ENCODE results near the gene FAM184B. TPM values are rescaled to one million over a fixed set of nuclear protein-coding genes. Genes with fewer than 3 reads are reported as not detected.

FAM184B gene
- total RNA-seq, 1 experiment from 2014 or later = 0.07 TPM

GRCh38 chr4:17717301-17717700, 64.1 kb downstream of the FAM184B start:
- H3K4me1 ChIP-seq (ENCODE audit: control insufficient read depth in 1 of 2, insufficient read depth in 2 of 2, low read length in 2 of 2) = no peaks in the 10 kb centered on the region
- intact Hi-C loops (cut with micrococcal nuclease) = no loop called here
- no peaks in the 10 kb centered on the region for H3K36me3 ChIP-seq (ENCODE audit: control insufficient read depth in 1 of 2, insufficient read depth in 2 of 2, low read length in 2 of 2)
- no peaks in the 10 kb centered on the region for H4K20me1 ChIP-seq (ENCODE audit: insufficient read depth)
- CTCF ChIA-PET = no interaction called here
- ATAC-seq (no peak), DNase-seq (ENCODE audit: low read depth, low spot score) (no peak)
- no TSS peak for BruUV-seq (replicated peaks)
- H3K9me3 ChIP-seq (ENCODE audit: control insufficient read depth in 1 of 2, insufficient read depth in 1 of 2, low read depth in 1 of 2, low read length in 2 of 2) = no peaks in the 10 kb centered on the region
- no peak overlapping the region for H3K4me3 ChIP-seq (replicated peaks in 1 of 2; ENCODE audit: low read depth in 1 of 2, low read length in 2 of 2)
- H3K79me2 ChIP-seq (ENCODE audit: insufficient read depth, low read length) = no peaks in the 10 kb centered on the region
- H3K4me2 ChIP-seq (ENCODE audit: low read length) = no peak overlapping the region
- RAD21 ChIA-PET (ENCODE audit: low non-redundant PET in 1 of 2, low total read pairs in 2 of 2, uncharacterized antibody in 2 of 2, unreplicated experiment in 2 of 2) = no interaction called here
- POLR2A ChIA-PET = no interaction called here
- H3K9me2 ChIP-seq (ENCODE audit: insufficient read depth) = no peaks in the 10 kb centered on the region
- H2AFZ ChIP-seq (ENCODE audit: low read depth, low read length, poor library complexity, severe bottlenecking) = no peak overlapping the region
- TF ChIP-seq MAX (IDR thresholded peaks at IDR 0.05) (no peak), ATF3 (IDR thresholded peaks at IDR 0.05) (no peak), ELF1 (IDR thresholded peaks at IDR 0.05; ENCODE audit: borderline replicate concordance, low read depth) (no peak), SP1 (IDR thresholded peaks at IDR 0.05; ENCODE audit: low read depth) (no peak), JUND (IDR thresholded peaks at IDR 0.05) (no peak), SIN3A (IDR thresholded peaks at IDR 0.05; ENCODE audit: low read depth) (no peak), TCF7L2 (IDR thresholded peaks at IDR 0.05; ENCODE audit: borderline replicate concordance, extremely low read depth, insufficient read depth, insufficient read length) (no peak), ZBTB33 (IDR thresholded peaks at IDR 0.05; ENCODE audit: extremely low read depth, insufficient replicate concordance, low read length) (no peak)
- H3K9ac ChIP-seq (ENCODE audit: low read length) = no peak overlapping the region
- H3K27ac ChIP-seq (ENCODE audit: low read depth, low read length) = no peak overlapping the region
- peaks cover 7% of the 10 kb centered on the region; the same call in 1 of the 2 replicates for H3K27me3 ChIP-seq (ENCODE audit: insufficient read depth, low read length)

- Histone ChIP-seq H3K4me1 (ENCODE audit: control insufficient read depth in 1 of 2, insufficient read depth in 2 of 2, low read length in 2 of 2) (no peaks in the 10 kb centered on the region), H3K27me3 (ENCODE audit: insufficient read depth, low read length) (peaks cover 7% of the 10 kb centered on the region; the same call in 1 of the 2 replicates), H3K9me3 (ENCODE audit: control insufficient read depth in 1 of 2, insufficient read depth in 1 of 2, low read depth in 1 of 2, low read length in 2 of 2) (no peaks in the 10 kb centered on the region), H4K20me1 (ENCODE audit: insufficient read depth) (no peaks in the 10 kb centered on the region), H3K36me3 (ENCODE audit: control insufficient read depth in 1 of 2, insufficient read depth in 2 of 2, low read length in 2 of 2) (no peaks in the 10 kb centered on the region), H3K4me3 (replicated peaks in 1 of 2; ENCODE audit: low read depth in 1 of 2, low read length in 2 of 2) (no peak overlapping the region), H3K9me2 (ENCODE audit: insufficient read depth) (no peaks in the 10 kb centered on the region), H3K79me2 (ENCODE audit: insufficient read depth, low read length) (no peaks in the 10 kb centered on the region), H3K9ac (ENCODE audit: low read length) (no peak overlapping the region), H2AFZ (ENCODE audit: low read depth, low read length, poor library complexity, severe bottlenecking) (no peak overlapping the region), H3K4me2 (ENCODE audit: low read length) (no peak overlapping the region), H3K27ac (ENCODE audit: low read depth, low read length) (no peak overlapping the region)
- ATAC-seq (no peak), DNase-seq (ENCODE audit: low read depth, low spot score) (no peak)
- no TSS peak for BruUV-seq (replicated peaks)
- ChIA-PET CTCF (no interaction called here), RAD21 (ENCODE audit: low non-redundant PET in 1 of 2, low total read pairs in 2 of 2, uncharacterized antibody in 2 of 2, unreplicated experiment in 2 of 2) (no interaction called here), POLR2A (no interaction called here)
- intact Hi-C loops (cut with micrococcal nuclease) = no loop called here
- TF ChIP-seq ELF1 (IDR thresholded peaks at IDR 0.05; ENCODE audit: borderline replicate concordance, low read depth) (no peak), CBX3 (IDR thresholded peaks at IDR 0.05; ENCODE audit: low read depth) (no peak), ATF3 (IDR thresholded peaks at IDR 0.05) (no peak), ZNF274 (IDR thresholded peaks at IDR 0.05; ENCODE audit: low read depth, low read length) (no peak), CTCF (IDR thresholded peaks at IDR 0.05 in 2 of 3, conservative IDR thresholded peaks at IDR 0.05 in 1 of 3; ENCODE audit: borderline replicate concordance in 1 of 3, insufficient read depth in 1 of 3, low read depth in 2 of 3, low read length in 2 of 3) (no peak), EGR1 (IDR thresholded peaks at IDR 0.05; ENCODE audit: low read depth) (no peak), TCF7L2 (IDR thresholded peaks at IDR 0.05; ENCODE audit: borderline replicate concordance, extremely low read depth, insufficient read depth, insufficient read length) (no peak)
Observed at GRCh38 chr4:17715511-17715910, 65.9 kb downstream of the FAM184B start.

Data from HCT116 (cell line).